ENCODE data around the gene PARN. TPM values are rescaled to one million over a fixed set of nuclear protein-coding genes. Genes with fewer than 3 reads are reported as not detected.

The PARN gene
- total and polyA plus RNA-seq, 12 donors, result 11.7 to 121 (median 35.6) TPM

- Histone ChIP-seq H3K27ac (peak overlapping the region; percentile 52 to 83 (median 78)), H3K9me3 (replicated peaks in 1 of 3) (no peaks in the 10 kb centered on the region), H3K36me3 (replicated peaks in 1 of 2) (no peaks in the 10 kb centered on the region), H3K4me1 (replicated peaks in 1 of 2) (peaks cover 21 to 25% of the 10 kb centered on the region in 2 donors), H3K27me3 (no peaks in the 10 kb centered on the region), H3K4me3 (no peak overlapping the region)
- TF ChIP-seq POLR2A (IDR thresholded peaks at IDR 0.05), result peak in 1 of 2 donors; percentile 43
- TF ChIP-seq, protein P1, sequence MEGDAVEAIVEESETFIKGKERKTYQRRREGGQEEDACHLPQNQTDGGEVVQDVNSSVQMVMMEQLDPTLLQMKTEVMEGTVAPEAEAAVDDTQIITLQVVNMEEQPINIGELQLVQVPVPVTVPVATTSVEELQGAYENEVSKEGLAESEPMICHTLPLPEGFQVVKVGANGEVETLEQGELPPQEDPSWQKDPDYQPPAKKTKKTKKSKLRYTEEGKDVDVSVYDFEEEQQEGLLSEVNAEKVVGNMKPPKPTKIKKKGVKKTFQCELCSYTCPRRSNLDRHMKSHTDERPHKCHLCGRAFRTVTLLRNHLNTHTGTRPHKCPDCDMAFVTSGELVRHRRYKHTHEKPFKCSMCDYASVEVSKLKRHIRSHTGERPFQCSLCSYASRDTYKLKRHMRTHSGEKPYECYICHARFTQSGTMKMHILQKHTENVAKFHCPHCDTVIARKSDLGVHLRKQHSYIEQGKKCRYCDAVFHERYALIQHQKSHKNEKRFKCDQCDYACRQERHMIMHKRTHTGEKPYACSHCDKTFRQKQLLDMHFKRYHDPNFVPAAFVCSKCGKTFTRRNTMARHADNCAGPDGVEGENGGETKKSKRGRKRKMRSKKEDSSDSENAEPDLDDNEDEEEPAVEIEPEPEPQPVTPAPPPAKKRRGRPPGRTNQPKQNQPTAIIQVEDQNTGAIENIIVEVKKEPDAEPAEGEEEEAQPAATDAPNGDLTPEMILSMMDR (IDR thresholded peaks at IDR 0.05), result no peak
- intact Hi-C loops (cut with DNase I), result loop anchor here (5.0 to 10.0 kb wide), 2 partner anchors 223 to 225 kb away; no protein-coding TSS in a partner anchor
- DNase-seq, result peak in 6 of 7 donors; percentile 61 to 77 (median 67)
- WGBS, 4 donors, result 29 to 42% (median 35%) methylated on average over 5 of the region's 5 CpGs
These were observed 102.5 kb downstream of the PARN start for GRCh38 chr16:14527411-14528044.

GRCh38 chr16:14525596-14525995 is 104.5 kb downstream of the PARN start:
- Histone ChIP-seq H3K27me3 (no peaks in the 10 kb centered on the region), H3K36me3 (replicated peaks in 1 of 2) (no peaks in the 10 kb centered on the region), H3K4me1 (replicated peaks in 1 of 2) (peaks cover 21 to 25% of the 10 kb centered on the region in 2 donors), H3K4me3 (no peak overlapping the region), H3K27ac (no peak overlapping the region), H3K9me3 (replicated peaks in 1 of 3) (no peaks in the 10 kb centered on the region)
- intact Hi-C loops (cut with DNase I), result loop anchor here (5.0 to 10.0 kb wide), 2 partner anchors 221 to 223 kb away; no protein-coding TSS in a partner anchor
- TF ChIP-seq, protein P1 (IDR thresholded peaks at IDR 0.05), result no peak
- no peak for TF ChIP-seq POLR2A (IDR thresholded peaks at IDR 0.05)
- no peak for DNase-seq
- WGBS, 4 donors, result 90 to 98% (median 98%) methylated on average over 5 of the region's 5 CpGs

DNA sequence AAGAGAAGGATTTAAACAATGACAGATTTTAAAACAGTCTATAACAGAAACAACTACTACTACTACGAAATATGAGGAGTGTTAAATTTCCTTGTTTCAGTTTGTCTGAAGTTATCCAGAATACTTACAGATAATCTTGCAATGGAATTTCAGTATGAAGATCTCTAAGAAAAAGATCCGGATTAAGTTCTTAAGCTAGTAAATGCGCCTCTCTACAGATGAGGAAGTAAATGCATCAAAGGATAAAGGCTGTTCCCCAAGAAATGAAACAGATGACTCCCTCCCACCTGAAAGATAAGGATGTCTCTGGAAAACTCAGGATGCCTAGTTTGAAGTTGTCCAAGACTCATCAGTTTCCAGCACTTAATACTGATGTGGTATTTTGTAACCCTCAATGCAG is 105.1 kb downstream of the PARN start:
- 85 to 95% (median 92%) methylated on average over 3 of the region's 3 CpGs for WGBS, 4 donors
- Histone ChIP-seq H3K27me3 (no peaks in the 10 kb centered on the region), H3K27ac (no peak overlapping the region), H3K4me3 (no peak overlapping the region), H3K36me3 (replicated peaks in 1 of 2) (no peaks in the 10 kb centered on the region), H3K9me3 (replicated peaks in 1 of 3) (no peaks in the 10 kb centered on the region), H3K4me1 (replicated peaks in 1 of 2) (peaks cover 21 to 25% of the 10 kb centered on the region in 2 donors)
- TF ChIP-seq, protein P1 (IDR thresholded peaks at IDR 0.05), result no peak
- TF ChIP-seq POLR2A (IDR thresholded peaks at IDR 0.05), result no peak
- DNase-seq, result no peak
- intact Hi-C loops (cut with DNase I), result loop anchor here (5.0 to 10.0 kb wide), 2 partner anchors 220 to 223 kb away; no protein-coding TSS in a partner anchor

DNA sequence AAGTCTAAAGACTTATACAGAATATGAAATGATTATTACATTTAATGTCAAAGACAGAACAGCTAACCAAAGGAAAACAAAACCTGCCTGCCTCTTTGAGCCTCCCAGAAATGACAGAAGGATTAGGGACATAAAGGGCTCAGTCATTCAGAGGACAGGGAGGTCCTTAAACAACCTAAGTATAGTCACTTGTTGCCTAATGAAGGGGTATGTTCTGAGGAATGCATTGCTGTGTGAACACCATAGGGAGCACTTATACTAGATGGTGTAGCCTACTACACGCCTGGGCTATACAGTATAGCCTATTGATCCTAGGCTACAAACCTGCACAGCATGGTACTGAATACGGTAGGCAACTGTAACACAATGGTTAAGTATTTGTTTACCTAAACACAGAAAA is 106.4 kb downstream of the PARN start:
- Histone ChIP-seq H3K27me3 (no peaks in the 10 kb centered on the region), H3K4me3 (no peak overlapping the region), H3K4me1 (replicated peaks in 1 of 2) (peaks cover 21% of the 10 kb centered on the region in 2 donors), H3K9me3 (replicated peaks in 1 of 3) (no peaks in the 10 kb centered on the region), H3K36me3 (replicated peaks in 1 of 2) (no peaks in the 10 kb centered on the region), H3K27ac (peak overlapping the region in 1 of 5 donors; percentile 3)
- intact Hi-C loops (cut with DNase I), result loop anchor here in 1 of 2 donors (10.0 kb wide), 1 partner anchor 219 kb away; no protein-coding TSS in a partner anchor
- no peak for DNase-seq
- no peak for TF ChIP-seq POLR2A (IDR thresholded peaks at IDR 0.05)
- WGBS, 4 donors, result 97 to 100% (median 99%) methylated on average over 2 of the region's 2 CpGs

All from adrenal gland (tissue), 12 donors.